ENCODE measurements around the gene ZNF282.
"Not testable (repeated sequence)": the region's sequence is repeated elsewhere in the genome, so short reads cannot be mapped to it uniquely, and the experiment has no call there.

The ZNF282 gene

DNA sequence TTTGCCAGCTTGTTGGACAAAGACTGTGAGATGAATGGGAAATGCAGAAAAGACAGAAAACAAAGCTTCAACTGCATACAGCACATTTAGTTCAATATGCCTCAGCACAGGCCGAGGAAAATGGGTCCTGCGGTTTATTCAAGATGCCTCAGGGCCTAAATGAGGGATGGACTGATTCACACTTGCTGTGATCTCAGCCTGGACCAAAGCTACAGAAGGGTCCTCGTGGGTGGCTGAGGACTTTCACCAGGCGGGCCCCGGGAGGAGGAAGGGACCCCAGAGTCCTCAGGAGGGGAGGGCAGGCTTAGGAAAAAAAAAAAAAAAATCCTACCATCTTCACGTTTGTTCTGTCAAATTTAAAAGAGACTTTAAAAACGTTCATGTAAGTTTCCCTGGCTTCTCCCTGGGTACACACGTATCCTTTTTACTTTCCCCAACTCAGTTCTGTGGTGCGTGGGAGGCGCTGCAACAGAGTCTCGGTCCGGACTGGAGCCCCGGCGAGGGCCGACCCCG is 66.0 kb downstream of the ZNF282 start:
- no peak for DNase-seq

DNA sequence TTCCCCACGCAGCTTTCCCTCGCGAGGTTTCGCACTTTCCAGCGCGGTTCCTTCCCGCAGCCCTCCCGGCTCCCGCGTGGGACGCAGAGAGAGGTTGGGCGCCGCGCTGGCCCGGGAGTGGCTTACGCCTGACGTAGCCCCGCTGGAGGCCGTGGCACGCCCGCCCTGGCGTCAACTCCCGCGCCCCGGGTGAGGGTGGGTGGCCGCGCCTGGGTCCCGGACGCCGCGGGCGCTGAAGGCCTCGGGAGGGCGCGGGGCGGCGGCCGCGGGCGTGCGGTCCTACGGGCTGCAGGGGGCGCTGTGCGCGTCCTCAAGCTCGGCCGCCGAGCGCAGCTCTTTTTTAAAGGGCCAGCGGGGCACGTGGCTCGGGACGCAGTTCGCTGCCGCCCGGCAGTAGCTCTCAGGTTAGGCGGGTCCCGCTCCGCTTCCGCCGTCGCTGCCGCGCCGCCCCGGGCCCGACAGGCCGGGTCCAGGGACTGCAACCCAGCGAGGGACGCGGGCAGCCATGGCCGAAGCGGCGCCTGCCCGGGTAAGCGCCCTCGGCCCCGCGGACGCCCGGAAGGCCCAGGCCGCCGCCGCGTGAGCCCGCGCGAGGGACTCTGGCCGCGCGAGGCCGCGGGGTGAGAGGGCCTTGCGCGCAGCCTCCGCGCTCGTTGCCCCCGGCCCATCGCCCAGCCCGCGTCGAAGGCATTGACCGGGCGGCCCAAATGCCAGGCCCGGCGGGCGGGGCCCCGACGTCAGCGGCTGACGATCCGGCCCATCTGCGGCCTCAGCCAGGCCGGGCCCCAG is 66.7 kb downstream of the ZNF282 start, which contains the start of gene ZNF783:
Gene ZNF783, plus strand, starts transcription at position 368 of the 789 bp plus-strand sequence. Its CDS starts 138 bp downstream, at position 506.
- DNase-seq, result peak; percentile 56

GRCh38 chr7:149266451-149266850 is 71.1 kb downstream of the ZNF282 start:
- no peak for DNase-seq

- DNase-seq, result no peak
These were observed 72.4 kb downstream of the ZNF282 start for GRCh38 chr7:149267733-149268132.

GRCh38 chr7:149274424-149274823 is 79.1 kb downstream of the ZNF282 start:
- not testable (repeated sequence) for DNase-seq
